GM10266 (cell line): ENCODE measurements around the gene RAB35.

ENCODE experiments used
- DNase-seq: peaks from one replicate; pipeline ENCODE4 v3.0.0; 2012; ENCODE audit errors: extremely low spot score
- TF ChIP-seq, protein P1 (sequence below): IDR thresholded peaks from 2 replicates; pipeline ENCODE4 v1.5.1; 2012; ENCODE audit warnings: mild to moderate bottlenecking, low read depth; ENCODE audit not compliant: control insufficient read depth, insufficient read depth; ENCODE audit errors: missing control alignments

The RAB35 gene

GRCh38 chr12:120117961-120118320 lies 1.4 kb upstream of the RAB35 start:
- TF ChIP-seq, protein P1, sequence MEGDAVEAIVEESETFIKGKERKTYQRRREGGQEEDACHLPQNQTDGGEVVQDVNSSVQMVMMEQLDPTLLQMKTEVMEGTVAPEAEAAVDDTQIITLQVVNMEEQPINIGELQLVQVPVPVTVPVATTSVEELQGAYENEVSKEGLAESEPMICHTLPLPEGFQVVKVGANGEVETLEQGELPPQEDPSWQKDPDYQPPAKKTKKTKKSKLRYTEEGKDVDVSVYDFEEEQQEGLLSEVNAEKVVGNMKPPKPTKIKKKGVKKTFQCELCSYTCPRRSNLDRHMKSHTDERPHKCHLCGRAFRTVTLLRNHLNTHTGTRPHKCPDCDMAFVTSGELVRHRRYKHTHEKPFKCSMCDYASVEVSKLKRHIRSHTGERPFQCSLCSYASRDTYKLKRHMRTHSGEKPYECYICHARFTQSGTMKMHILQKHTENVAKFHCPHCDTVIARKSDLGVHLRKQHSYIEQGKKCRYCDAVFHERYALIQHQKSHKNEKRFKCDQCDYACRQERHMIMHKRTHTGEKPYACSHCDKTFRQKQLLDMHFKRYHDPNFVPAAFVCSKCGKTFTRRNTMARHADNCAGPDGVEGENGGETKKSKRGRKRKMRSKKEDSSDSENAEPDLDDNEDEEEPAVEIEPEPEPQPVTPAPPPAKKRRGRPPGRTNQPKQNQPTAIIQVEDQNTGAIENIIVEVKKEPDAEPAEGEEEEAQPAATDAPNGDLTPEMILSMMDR, result no peak
- no peak for DNase-seq

DNA sequence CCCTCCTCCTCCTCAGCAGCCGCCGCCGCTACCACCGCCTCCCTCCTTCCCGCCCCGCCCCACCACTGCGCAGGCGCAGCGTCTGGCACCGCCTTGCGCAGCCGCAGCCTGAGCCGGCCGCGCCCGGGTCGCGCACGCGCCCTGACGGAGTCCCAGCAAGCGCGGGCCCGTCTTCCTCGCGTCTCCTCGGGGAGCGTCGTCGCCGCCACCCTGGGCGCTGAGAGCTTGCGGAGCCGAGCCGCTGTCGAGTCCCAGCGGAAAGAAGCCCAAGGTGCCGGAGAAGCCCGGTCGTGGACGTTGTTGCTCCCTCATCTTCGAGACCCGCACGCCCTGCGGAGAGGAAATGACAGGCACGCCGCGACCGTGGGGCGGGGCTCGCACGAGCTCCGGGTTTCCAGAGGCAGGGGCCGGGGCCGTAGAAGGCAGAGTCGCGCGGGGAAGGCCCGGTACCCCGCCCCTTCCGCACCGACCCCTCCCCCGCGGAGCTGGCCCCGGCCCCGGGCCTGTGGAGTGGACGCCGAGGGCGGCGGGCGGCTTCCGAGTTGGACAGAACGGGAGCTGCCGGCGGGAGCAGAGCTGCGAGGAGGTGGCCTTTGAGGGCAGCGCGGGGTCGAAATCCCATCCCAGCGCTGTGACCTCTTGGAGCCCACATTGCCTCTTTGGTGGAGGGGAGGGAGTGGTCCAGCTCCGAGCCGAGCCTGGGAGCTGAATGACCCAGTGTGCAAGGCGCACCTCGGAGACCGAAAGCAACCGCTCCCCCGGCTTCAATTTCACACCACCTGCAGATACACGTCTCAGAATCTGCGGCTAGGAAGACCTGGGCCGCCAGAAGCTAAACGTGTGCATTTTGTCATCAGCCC lies 469 bp upstream of the RAB35 start:
- DNase-seq, result peak; percentile 99
- TF ChIP-seq, protein P1, result no peak

GRCh38 chr12:120115692-120116440 lies 687 bp downstream of the RAB35 start:
- DNase-seq, result no peak

DNA sequence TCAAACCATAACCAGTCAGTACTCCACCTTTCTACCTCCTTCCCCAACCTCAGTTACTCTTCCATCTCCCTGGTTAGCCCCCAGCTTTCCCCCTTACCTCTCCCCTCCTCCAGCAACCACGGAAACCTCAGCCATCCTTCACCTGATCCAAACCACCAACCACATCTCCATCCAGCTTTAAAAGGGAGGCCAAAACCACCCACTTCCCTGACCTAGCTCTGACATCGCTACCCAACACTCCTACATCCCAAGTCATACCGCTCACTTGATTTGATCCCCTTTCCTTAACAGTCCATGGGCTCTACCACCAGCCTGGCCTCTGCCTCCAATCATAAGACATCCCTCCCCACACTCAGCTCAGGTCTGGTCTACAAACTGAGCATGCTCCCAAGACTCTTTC lies 1.5 kb downstream of the RAB35 start:
- TF ChIP-seq, protein P1, result no peak
- no peak for DNase-seq

More at GRCh38 chr12:120115692-120116440, 687 bp downstream of the RAB35 start:
- TF ChIP-seq, protein P1, result no peak

GRCh38 chr12:120110550-120111501 lies 5.7 kb downstream of the RAB35 start:
- DNase-seq, result peak; percentile 67
- TF ChIP-seq, protein P1, result no peak

- DNase-seq, result no peak
- TF ChIP-seq, protein P1, result no peak
These were observed 6.8 kb downstream of the RAB35 start for GRCh38 chr12:120109570-120110267.
